Measurements from ENCODE around the gene SMIM20.

DNA sequence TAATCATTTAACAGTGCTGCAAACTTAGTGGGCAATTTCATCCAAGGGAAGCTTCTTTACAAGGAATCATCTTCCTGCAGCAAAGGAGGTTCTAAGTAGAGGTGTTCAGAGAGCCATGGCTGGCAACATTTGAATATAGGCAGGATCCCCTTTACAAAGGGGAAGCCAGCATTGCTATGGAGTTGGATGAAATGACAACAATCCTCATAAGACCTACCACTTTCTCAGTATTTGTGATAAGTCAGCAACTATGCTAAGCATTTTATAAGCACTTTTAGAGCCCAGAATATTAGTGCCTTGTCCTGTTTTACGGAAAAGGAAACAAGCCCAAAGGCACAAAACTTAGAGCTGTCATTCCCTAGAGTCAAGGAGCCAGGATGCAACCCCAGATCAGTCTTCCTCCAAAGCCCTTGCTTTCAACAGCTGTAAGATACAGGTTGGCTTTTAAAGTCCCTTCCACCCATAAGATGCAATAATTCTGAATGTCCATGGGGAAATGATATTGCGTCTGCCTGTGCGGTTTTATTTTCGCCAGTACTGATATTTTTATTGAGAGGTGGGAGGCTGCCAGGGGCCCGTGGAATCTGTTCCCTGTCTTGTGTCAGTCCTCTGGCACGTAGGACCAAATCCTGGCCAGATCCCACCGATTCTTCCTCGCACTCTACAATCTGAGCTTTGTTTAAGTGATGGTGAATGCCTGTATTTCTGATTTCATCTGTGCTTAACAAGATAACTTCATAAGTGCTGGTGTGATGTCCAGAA, 59.1 kb downstream of the SMIM20 start:
- no peak for TF ChIP-seq TAF1 (IDR thresholded peaks at IDR 0.05; ENCODE audit: borderline replicate concordance, insufficient read depth, low read length)
- TF ChIP-seq POLR2AphosphoS5 (IDR thresholded peaks at IDR 0.05; ENCODE audit: low read depth, low read length), result no peak
- TF ChIP-seq REST (IDR thresholded peaks at IDR 0.05; ENCODE audit: insufficient read depth in 1 of 2, low read depth in 2 of 2, low read length in 2 of 2), result no peak
- TF ChIP-seq SIN3A (IDR thresholded peaks at IDR 0.05; ENCODE audit: borderline replicate concordance, insufficient read depth, low read length), result no peak
